Skeletal muscle satellite cell (primary cell): ENCODE measurements around the gene FAM50A.

Experiments used
- H3K27me3 ChIP-seq: 2 replicates; pipeline ENCODE4 v1.7.0; 2013; ENCODE audit warnings: low read length; ENCODE audit not compliant: control insufficient read depth, insufficient read depth
- H3K36me3 ChIP-seq: 2 replicates; pipeline ENCODE4 v1.7.0; 2013; ENCODE audit warnings: mild to moderate bottlenecking, control low read depth, low read length; ENCODE audit not compliant: insufficient read depth
- H3K4me1 ChIP-seq: 2 replicates; pipeline ENCODE4 v1.7.0; 2013; ENCODE audit warnings: low read length; ENCODE audit not compliant: control insufficient read depth, insufficient read depth
- H3K4me2 ChIP-seq: 2 replicates; pipeline ENCODE4 v1.7.0; 2013; ENCODE audit warnings: mild to moderate bottlenecking, low read length
- H3K4me3 ChIP-seq: 2 replicates; pipeline ENCODE4 v1.7.0; 2013; ENCODE audit warnings: low read length
- H3K9ac ChIP-seq: 2 replicates; pipeline ENCODE4 v1.7.0; 2013; ENCODE audit warnings: mild to moderate bottlenecking, low read depth, low read length, moderate library complexity
- H3K9me3 ChIP-seq: replicated peaks from 2 replicates; pipeline ENCODE4 v1.7.0; 2013; ENCODE audit warnings: mild to moderate bottlenecking, control low read depth, low read length

FAM50A gene

DNA sequence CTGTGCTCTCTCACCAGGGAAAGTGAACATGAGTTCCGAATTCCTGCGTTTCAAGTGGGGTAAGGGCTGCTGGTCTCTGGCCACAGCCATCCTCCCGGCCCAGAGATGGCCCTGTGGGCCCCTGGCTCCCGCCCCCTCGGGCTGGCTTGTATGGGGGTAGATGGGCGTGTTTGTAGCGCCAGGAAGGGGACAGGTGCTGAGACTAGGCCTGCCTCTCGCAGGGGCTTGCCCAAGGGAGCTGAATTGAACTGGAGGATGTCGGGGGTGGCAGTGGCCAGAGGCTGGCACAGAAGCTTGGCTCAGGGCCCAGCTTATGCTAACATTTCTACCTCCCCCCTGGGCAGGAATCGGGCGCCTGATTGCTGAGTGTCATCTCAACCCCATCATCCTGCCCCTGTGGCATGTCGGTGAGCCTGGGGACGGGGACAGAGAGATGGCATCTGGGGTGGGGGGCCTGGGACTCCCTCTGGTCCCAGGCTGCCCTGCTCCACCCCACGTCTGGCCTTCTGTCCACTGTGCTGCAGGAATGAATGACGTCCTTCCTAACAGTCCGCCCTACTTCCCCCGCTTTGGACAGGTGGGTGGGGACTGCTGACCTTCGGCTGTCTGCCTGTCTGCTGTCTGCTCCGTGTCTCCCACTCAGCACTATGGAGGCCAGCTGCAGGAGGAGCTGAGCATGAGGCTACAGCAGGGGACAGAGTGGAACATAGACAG, 24.1 kb upstream of the FAM50A start:
- Histone ChIP-seq H3K9me3 (no peaks in the 10 kb centered on the region), H3K36me3 (no peaks in the 10 kb centered on the region), H3K4me3 (no peak overlapping the region), H3K9ac (no peak overlapping the region), H3K4me2 (no peak overlapping the region), H3K4me1 (peaks cover 8% of the 10 kb centered on the region), H3K27me3 (no peaks in the 10 kb centered on the region)

DNA sequence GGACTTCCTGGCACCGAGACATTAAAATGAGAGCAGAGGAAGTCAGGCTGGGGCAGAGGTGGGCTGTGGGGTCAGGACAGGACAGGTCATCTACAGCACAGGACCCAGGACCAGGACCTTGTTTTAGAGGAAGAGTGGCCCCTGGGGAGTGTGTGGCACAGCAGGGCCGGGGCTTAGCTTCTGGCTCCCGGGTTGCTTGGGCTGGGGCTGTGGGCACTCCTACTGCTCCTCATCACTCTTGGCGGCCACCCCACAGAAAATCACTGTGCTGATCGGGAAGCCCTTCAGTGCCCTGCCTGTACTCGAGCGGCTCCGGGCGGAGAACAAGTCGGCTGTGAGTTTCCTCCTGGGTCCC, 23.6 kb upstream of the FAM50A start:
- no peaks in the 10 kb centered on the region for H3K27me3 ChIP-seq
- H3K9me3 ChIP-seq, result no peaks in the 10 kb centered on the region
- H3K4me3 ChIP-seq, result no peak overlapping the region
- H3K4me2 ChIP-seq, result no peak overlapping the region
- no peak overlapping the region for H3K9ac ChIP-seq
- H3K4me1 ChIP-seq, result peaks cover 8% of the 10 kb centered on the region
- no peaks in the 10 kb centered on the region for H3K36me3 ChIP-seq

DNA sequence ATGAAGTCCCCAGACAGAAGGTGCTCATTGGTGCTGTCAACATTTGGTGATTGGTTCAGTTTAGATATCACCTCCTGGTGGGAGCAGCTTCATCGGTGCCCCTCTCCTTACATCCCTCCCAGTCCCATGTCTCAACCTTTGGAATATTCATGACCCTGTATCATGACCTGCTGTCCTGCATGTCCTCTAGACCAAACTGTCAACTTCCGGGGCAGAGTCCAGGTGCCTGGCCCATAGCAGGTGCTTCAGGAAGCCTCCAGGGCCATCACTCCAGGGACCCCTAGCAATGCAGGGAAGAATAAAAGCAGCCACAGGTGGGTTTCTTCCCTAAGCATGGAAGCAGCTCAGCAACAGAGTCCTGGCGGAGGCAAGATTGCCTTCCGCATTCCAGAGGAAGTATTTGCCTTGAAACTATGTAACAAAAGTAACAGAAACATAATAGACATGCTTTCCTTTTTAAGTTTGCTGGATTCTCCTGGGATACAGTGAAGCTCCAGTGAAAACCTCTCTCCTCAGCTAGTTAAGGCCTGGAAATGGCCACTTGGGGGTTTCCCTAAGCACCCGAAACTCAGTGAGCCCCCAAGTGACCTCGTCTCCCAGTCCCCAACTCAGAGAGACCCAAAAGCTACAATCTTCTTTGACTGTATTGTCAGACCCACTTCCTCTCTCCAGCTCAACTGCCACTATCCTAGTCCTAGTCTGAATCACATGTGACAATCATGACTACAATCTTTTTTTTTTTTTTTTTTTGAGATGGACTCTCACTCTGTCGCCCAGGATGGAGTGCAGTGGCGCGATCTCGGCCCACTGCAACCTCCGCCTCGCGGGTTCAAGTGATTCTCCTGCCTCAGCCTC, 16.8 kb upstream of the FAM50A start:
- Histone ChIP-seq H3K4me2 (no peak overlapping the region), H3K27me3 (no peaks in the 10 kb centered on the region), H3K4me3 (no peak overlapping the region), H3K9ac (no peak overlapping the region), H3K9me3 (no peaks in the 10 kb centered on the region), H3K4me1 (peaks cover 5% of the 10 kb centered on the region), H3K36me3 (peaks cover 6% of the 10 kb centered on the region)

DNA sequence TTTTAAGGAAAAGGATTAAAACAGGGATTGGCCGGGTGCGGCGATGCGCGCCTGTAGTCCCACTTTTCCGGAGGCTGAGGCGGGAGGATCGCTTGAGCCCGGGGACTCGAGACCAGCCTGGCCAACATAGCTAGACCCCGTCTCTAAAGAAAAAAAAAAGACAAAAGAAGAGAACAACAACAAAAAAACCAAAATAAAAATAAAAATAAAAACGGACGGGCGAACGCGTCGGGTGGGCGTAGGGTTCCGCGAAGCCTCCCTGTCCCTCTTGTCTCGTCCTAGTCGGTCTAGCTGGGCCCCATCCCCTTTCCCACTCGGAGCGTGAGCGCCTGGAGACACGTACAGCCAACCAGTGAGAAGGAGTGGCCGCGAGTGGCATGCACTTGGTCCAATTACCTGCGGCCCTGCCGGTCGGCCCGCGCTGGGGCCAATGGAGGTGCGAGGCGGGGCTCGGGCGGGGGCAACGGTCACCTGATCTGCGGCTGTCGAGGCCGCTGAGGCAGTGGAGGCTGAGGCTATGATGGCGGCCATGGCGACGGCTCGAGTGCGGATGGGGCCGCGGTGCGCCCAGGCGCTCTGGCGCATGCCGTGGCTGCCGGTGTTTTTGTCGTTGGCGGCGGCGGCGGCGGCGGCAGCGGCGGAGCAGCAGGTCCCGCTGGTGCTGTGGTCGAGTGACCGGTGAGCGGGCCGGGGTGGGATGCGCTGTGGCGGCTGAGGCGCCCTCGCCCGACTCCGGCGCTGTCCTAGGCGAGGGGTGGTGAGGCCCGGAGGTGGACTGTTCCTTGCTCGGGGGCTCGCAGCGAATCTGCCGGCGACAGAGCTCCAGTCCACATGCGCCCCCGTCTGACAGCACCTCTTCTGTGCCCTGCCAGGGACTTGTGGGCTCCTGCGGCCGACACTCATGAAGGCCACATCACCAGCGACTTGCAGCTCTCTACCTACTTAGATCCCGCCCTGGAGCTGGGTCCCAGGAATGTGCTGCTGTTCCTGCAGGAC, 15.5 kb upstream of the FAM50A start, which contains the start of gene ATP6AP1:
ATP6AP1 (plus strand) TSS at position 502 of the 996 bp plus-strand sequence; CDS start at position 518, 16 bp downstream.
- Histone ChIP-seq H3K4me3 (peak within 1 kb of the TSS; percentile 80), H3K4me1 (peaks cover 5% of the 10 kb centered on the region), H3K36me3 (peaks cover 6% of the 10 kb centered on the region), H3K4me2 (peak within 1 kb of the TSS; percentile 84), H3K9ac (peak within 1 kb of the TSS; percentile 80), H3K9me3 (no peaks in the 10 kb centered on the region), H3K27me3 (no peaks in the 10 kb centered on the region)

DNA sequence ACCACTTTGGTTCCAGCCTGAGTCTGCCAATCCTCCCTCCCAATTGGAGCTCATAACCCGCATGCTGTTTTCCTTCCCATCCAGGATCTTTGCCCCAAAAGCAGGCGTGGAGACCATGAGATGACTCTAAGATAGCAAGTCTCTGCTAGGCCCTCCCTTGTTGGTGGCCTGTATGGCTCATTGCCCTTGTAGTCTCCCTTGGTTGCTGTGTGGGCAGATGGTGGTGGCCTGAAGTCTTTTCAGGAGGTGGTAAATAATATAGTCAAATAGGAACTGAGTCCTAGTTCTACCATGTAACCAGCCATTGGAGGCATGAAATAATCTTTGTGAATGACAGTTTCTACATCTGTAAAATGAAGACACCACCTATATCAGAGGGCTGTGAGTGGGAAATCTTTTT, 14.2 kb upstream of the FAM50A start:
- Histone ChIP-seq H3K4me2 (peak overlapping the region; percentile 84), H3K9ac (no peak overlapping the region), H3K9me3 (no peaks in the 10 kb centered on the region), H3K36me3 (peaks cover 13% of the 10 kb centered on the region), H3K4me1 (peaks cover 5% of the 10 kb centered on the region), H3K27me3 (no peaks in the 10 kb centered on the region), H3K4me3 (peak overlapping the region; percentile 80)

DNA sequence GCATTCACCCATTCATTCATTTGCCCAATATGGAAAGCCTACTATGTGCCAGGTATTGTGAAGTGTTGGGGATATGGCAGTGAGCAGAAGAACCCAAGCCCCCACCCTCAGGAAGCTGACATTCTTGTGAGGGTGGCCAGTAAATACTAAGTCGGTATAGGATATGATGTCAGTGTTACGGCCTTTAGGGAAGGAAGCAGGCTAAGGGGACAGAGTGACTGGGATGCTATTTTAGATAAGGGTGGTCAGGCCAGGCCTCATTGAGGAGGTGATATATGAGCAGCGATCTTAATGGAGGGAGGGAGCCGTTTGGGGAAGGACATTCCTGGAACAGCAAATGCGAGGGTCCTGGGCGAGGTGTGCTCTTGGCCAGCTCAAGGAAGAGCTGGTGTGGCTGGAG, 13.5 kb upstream of the FAM50A start:
- H3K36me3 ChIP-seq, result peaks cover 20% of the 10 kb centered on the region
- H3K9ac ChIP-seq, result no peak overlapping the region
- no peak overlapping the region for H3K4me3 ChIP-seq

DNA sequence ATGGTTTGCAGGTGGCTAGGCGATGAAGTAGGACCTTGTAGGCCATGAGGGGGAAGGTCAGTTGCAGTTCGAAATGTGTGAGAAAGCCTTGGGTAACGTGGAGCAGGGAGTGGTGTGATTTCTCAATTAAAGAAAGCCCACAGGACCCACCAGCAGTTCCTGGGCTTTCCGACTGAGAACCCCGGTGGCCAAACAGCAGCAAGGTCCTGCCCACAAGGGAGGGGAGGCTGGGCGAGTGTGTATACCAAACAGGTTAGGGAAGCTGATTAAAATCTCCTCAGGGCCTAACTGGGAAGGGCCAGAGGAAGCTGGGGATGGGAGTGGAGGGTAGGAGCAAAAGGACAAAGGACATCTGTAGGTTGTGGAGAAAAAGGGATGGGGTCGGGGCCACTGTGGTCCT, 13.0 kb upstream of the FAM50A start:
- peaks cover 5% of the 10 kb centered on the region for H3K4me1 ChIP-seq
- no peak overlapping the region for H3K4me3 ChIP-seq
- H3K4me2 ChIP-seq, result no peak overlapping the region
- H3K36me3 ChIP-seq, result peaks cover 20% of the 10 kb centered on the region
- H3K9ac ChIP-seq, result no peak overlapping the region
- H3K27me3 ChIP-seq, result no peaks in the 10 kb centered on the region
- H3K9me3 ChIP-seq, result no peaks in the 10 kb centered on the region

More for the DNA sequence above, 13.5 kb upstream of the FAM50A start:
- Histone ChIP-seq H3K4me2 (no peak overlapping the region), H3K9me3 (no peaks in the 10 kb centered on the region), H3K27me3 (no peaks in the 10 kb centered on the region), H3K4me1 (peaks cover 5% of the 10 kb centered on the region)

DNA sequence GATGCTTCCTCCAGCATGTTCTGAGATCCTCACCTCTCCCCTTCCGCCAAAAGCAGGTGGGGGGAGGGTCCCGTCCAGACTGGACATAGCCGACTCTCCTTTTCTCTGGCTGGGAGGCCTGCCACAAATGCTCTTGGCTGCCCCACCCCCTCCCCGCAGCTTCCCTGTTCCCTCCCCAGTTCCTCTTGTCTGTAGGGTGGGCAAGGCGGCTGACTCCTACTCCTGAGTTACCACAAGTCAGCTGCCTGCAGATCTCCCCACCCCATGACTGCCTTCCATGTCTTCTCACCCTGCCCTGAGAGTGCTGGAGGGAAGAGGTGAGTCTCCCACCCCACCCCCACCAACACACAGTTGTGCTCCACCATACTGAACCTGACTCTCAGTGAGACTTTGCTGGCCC, 12.6 kb upstream of the FAM50A start:
- H3K27me3 ChIP-seq, result no peaks in the 10 kb centered on the region
- no peak overlapping the region for H3K9ac ChIP-seq
- H3K4me3 ChIP-seq, result no peak overlapping the region
- H3K36me3 ChIP-seq, result peaks cover 20% of the 10 kb centered on the region
- no peaks in the 10 kb centered on the region for H3K9me3 ChIP-seq
- H3K4me1 ChIP-seq, result peaks cover 7% of the 10 kb centered on the region
- no peak overlapping the region for H3K4me2 ChIP-seq

DNA sequence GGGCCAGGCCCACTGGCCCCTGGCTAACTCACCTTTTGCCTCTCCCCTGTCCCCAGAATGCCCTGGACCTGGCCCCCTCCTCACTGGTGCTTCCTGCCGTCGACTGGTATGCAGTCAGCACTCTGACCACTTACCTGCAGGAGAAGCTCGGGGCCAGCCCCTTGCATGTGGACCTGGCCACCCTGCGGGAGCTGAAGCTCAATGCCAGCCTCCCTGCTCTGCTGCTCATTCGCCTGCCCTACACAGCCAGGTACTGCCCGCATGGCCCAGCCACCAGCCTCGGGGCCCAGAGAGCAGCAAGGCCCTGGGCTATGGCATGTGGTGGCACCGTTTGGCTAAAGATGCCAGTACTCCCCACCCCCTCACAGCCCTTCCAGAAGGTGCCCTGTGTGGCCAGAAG, 11.7 kb upstream of the FAM50A start:
- no peak overlapping the region for H3K9ac ChIP-seq
- no peak overlapping the region for H3K4me3 ChIP-seq
- peaks cover 20% of the 10 kb centered on the region for H3K36me3 ChIP-seq
- H3K4me2 ChIP-seq, result no peak overlapping the region
- no peaks in the 10 kb centered on the region for H3K9me3 ChIP-seq
- peaks cover 9% of the 10 kb centered on the region for H3K4me1 ChIP-seq
- H3K27me3 ChIP-seq, result no peaks in the 10 kb centered on the region

DNA sequence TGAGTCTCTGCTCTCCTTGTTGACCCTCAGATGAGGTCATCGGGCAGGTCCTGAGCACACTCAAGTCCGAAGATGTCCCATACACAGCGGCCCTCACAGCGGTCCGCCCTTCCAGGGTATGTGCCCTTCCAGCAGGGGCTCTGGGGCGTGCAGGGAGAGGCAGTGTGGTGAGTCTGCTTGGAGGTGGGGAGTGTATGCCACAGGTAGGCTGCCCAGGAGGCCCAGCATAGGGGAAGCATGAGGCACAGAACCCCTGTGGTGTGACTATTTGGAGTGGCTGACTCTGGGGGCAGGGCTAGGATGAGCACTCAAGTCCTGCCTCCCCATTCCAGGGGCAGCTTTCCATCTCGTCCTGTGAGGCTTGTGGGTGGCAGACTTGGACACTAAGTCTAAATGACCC, 10.3 kb upstream of the FAM50A start:
- H3K4me2 ChIP-seq, result no peak overlapping the region
- peaks cover 9% of the 10 kb centered on the region for H3K4me1 ChIP-seq
- no peak overlapping the region for H3K9ac ChIP-seq
- no peaks in the 10 kb centered on the region for H3K27me3 ChIP-seq
- H3K4me3 ChIP-seq, result no peak overlapping the region
- H3K36me3 ChIP-seq, result peaks cover 26% of the 10 kb centered on the region
- no peaks in the 10 kb centered on the region for H3K9me3 ChIP-seq
